Prostate gland (tissue), 2 donors: ENCODE measurements around the gene CHCHD6. TPM values are rescaled to one million over a fixed set of nuclear protein-coding genes. Genes with fewer than 3 reads are reported as not detected.

Experiments used
- DNase-seq: peaks from one replicate; pipeline ENCODE4 v3.0.0-alpha.2; 2019; ENCODE audit warnings: low spot score
- H3K27ac ChIP-seq, 2 donors: fragments of 200-600 bp; sonication (generic); 2 replicates each; pipeline ENCODE4 v1.5.1; 2017 to 2019
- H3K27me3 ChIP-seq: fragments of 200-600 bp; sonication (generic); replicated peaks from 2 replicates; pipeline ENCODE4 v1.5.1; 2019; ENCODE audit not compliant: insufficient read depth
- H3K36me3 ChIP-seq, 2 donors: fragments of 200-600 bp; sonication (generic); 1 replicate in 1 of 2; 2 replicates in 1 of 2; pipeline versions ENCODE4 v1.5.1 to v1.8.1; 2017 to 2019
- H3K4me1 ChIP-seq: fragments of 200-600 bp; sonication (generic); replicated peaks from 2 replicates; pipeline ENCODE4 v1.5.1; 2019
- H3K4me3 ChIP-seq, 2 donors: fragments of 200-600 bp; sonication (generic); 2 replicates each; pipeline ENCODE4 v1.5.1; 2017 to 2019
- H3K9me3 ChIP-seq: fragments of 200-600 bp; sonication (generic); 2 replicates; pipeline ENCODE4 v1.5.1; 2017
- CTCF ChIP-seq, 4 experiments: fragments of 200-600 bp in 2 of 4; fragments of 450-650 bp in 2 of 4; sonication (generic) in 2 of 4; IDR thresholded peaks; 1 replicate in 3 of 4; 2 replicates in 1 of 4; pipeline ENCODE4 v1.5.1; 2016 to 2019; ENCODE audit warnings: antibody characterized with exemption in 4 of 4, mild to moderate bottlenecking in 2 of 4, moderate library complexity in 2 of 4
- POLR2A ChIP-seq: fragments of 450-650 bp; IDR thresholded peaks from one replicate; pipeline ENCODE4 v1.6.1; 2016; ENCODE audit warnings: antibody characterized with exemption, mild to moderate bottlenecking
- POLR2AphosphoS5 ChIP-seq: sonication (generic); formaldehyde crosslinking; IDR thresholded peaks from one replicate; pipeline ENCODE4 v1.6.1; 2017; ENCODE audit warnings: antibody characterized with exemption
- WGBS: methylation state at CpG from one replicate; pipeline ENCODE4 v1.1.5; 2018; 5-methylcytosine and 5-hydroxymethylcytosine counted together
- intact Hi-C: fragments of 100-400 bp; cut with DNase I; formaldehyde crosslinking; loops from one replicate; pipeline ENCODE4 v1.14.2; 2022
- total RNA-seq, 2 donors: library from RNA; depleted of rRNA; stranded (reverse); fragments of >200 nt; gene quantifications; one replicate each; pipeline ENCODE4 v1.1.0, GENCODE V29; 2016

The CHCHD6 gene
- total RNA-seq, 2 donors from 2014 or later = 13.9 to 34.4 TPM

DNA sequence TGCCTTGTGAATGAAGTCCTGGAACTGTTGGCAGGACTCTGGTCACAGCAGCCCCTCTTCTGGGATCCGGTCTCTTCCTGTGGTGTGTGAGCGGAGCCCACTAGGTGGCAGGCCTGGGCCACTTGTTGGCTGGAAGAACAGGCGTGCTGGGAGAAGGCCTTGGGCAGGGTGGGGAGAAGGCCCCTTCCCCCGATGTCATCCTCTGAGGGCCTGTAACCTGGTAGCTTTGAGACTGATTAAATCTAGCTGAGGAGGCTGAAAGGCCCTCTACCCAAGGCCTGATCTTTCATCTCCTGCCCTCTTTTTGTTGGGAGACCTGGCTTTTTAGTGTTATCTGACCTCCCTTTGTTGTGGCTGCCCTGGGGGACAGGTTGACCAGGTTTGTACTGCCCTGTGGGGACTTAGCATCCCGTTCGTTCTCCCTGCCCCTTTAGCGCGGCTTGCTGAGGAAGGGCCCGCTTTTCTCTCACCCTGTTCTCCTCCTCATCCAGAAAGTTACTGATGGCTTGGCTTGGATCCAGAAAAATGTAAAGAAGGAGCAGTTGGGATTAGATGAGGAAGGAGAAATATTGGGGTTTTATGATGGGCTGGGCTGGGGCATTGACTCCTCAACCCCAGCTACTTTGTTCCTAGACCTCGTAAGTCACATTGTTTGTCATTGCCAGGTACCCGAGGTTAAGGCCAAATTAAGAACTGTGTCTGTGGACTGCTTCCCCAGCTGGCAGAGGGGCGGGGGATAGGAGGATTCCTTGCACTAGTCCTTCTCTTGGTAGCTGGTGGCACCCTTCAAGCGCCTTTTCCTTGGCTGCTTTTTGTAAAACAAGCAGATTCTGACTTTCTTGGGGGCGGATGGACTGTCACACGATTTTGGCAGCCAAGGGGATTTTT lies 48.5 kb downstream of the CHCHD6 start:
- intact Hi-C loops = loop anchor here (2.0 to 5.0 kb wide), 3 partner anchors 230 to 795 kb away; partner anchors contain the start of gene PLXNA1
- peak; percentile 74 for DNase-seq
- Histone ChIP-seq H3K36me3 (no peaks in the 10 kb centered on the region), H3K9me3 (no peaks in the 10 kb centered on the region), H3K27me3 (no peaks in the 10 kb centered on the region), H3K4me3 (no peak overlapping the region), H3K27ac (peak overlapping the region; percentile 58 to 61), H3K4me1 (no peaks in the 10 kb centered on the region)
- peak; percentile 39 for TF ChIP-seq POLR2AphosphoS5
- TF ChIP-seq POLR2A = no peak
- peak; percentile 43 to 91 (median 84) for TF ChIP-seq CTCF (IDR thresholded peaks at IDR 0.05)
- WGBS = 33% methylated on average over 15 of the region's 15 CpGs

DNA sequence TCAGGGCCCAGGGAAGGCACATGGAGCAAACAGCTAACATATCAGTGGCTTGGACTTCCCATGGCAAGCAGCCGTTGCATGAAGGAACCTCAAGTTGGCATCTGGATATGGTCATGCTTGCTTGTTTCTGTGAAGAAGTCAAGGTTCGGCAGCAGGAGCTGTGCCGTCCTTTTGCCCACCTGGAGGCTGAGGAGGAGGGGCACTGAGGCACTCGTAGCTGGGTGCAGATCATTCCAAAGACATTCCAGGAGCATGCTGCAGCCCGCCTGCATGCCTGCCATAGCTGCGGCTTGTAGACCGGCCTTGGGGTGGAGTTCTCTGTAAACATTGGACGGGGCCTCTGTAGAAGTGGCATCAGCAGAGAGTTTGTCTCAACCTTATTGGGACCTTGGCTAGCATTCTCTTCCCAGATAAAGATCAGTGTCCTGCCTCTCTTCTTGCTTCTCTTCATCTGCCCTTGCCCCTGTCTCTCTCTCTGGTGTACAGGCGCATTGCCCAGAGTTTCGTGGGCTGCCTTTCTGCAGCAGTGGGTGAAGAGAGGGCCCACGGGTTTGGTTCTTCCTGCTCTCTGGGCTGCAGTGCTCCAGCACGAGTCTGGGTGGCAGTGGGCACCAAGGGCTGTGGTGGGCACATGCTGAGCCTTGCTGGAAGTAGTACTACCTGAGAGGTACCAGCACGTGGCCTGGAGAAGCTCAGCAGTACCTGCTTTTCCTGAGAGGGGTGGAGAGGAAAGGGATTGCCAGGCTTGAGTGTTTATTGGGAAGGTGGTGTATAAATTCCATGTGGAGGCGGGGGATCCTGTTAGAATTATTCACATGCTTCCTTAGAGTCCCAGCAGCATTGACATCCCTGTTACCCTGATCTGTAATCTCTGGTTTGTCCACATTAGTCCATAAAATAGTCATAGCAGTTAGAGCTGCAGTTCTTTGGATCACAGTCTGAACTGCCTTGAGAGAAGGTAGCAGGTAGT lies 49.4 kb downstream of the CHCHD6 start:
- Histone ChIP-seq H3K4me3 (no peak overlapping the region), H3K36me3 (no peaks in the 10 kb centered on the region), H3K4me1 (no peaks in the 10 kb centered on the region), H3K27ac (peak overlapping the region; percentile 58 to 61), H3K27me3 (no peaks in the 10 kb centered on the region), H3K9me3 (no peaks in the 10 kb centered on the region)
- WGBS = 46% methylated on average over 14 of the region's 14 CpGs
- TF ChIP-seq POLR2A (no peak), CTCF (IDR thresholded peaks at IDR 0.05) (peak in 1 of 4 experiments; percentile 15), POLR2AphosphoS5 (peak; percentile 67)
- DNase-seq = peak; percentile 88
- intact Hi-C loops = loop anchor here (2.0 to 5.0 kb wide), 3 partner anchors 229 to 794 kb away; partner anchors contain the start of gene PLXNA1

DNA sequence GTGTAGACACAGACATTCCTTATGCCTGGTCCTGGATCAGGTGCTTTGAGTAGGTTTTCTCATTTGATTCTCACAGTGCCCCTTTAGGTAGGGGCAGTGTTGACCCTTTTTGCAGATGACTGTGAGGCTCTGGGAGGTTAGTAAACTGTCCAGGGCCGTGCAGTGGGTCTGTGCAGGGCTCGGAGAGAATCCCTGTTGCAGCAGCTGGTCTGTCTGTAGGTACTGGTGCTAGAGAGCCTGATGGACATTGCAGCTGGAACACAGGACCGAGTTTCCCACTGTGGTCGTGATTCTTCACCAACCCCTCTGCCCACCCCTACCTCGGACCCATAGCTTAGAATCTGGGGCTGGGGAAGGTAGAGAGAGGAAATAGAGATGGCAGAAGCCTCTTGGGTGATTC lies 51.8 kb downstream of the CHCHD6 start:
- 92% methylated on average over 5 of the region's 5 CpGs for WGBS
- TF ChIP-seq POLR2AphosphoS5 = no peak
- TF ChIP-seq CTCF (IDR thresholded peaks at IDR 0.05) = no peak
- TF ChIP-seq POLR2A = no peak
- no peaks in the 10 kb centered on the region for H3K4me1 ChIP-seq
- H3K27me3 ChIP-seq = no peaks in the 10 kb centered on the region
- H3K36me3 ChIP-seq = no peaks in the 10 kb centered on the region
- no peak overlapping the region for H3K27ac ChIP-seq
- no peak overlapping the region for H3K4me3 ChIP-seq
- no peaks in the 10 kb centered on the region for H3K9me3 ChIP-seq
- no peak for DNase-seq
- intact Hi-C loops = no loop called here

DNA sequence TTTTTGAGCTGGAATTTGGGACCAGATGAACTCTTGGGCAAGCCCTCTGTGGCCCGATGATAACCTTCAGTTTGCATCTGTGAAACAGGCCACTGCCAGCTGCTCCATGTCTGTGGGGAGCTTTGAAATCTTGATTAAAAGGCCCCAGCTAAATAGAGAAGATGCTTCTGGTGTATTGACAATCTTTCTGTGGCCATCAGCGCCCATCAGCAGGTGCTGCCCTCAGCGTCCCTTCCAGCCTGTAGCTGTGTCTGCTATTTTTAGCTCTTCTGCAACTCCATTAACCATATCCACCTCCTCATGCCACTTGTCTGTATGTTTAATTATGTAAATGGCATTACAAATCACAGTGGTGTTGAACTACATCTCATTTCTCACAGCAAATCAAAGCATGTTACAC lies 54.0 kb downstream of the CHCHD6 start:
- 92% methylated on average over 3 of the region's 3 CpGs for WGBS

More for the DNA sequence above, 54.0 kb downstream of the CHCHD6 start:
- DNase-seq = no peak
- H3K4me1 ChIP-seq = no peaks in the 10 kb centered on the region
- no peak overlapping the region for H3K4me3 ChIP-seq
- no peaks in the 10 kb centered on the region for H3K9me3 ChIP-seq
- no peak overlapping the region for H3K27ac ChIP-seq
- H3K36me3 ChIP-seq = no peaks in the 10 kb centered on the region
- TF ChIP-seq CTCF (IDR thresholded peaks at IDR 0.05) = no peak
- TF ChIP-seq POLR2AphosphoS5 = no peak
- no peak for TF ChIP-seq POLR2A
- intact Hi-C loops = no loop called here
- H3K27me3 ChIP-seq = no peaks in the 10 kb centered on the region
